Fibroblast of lung (primary cell): ENCODE measurements around the gene GNG7. TPM values are rescaled to one million over a fixed set of nuclear protein-coding genes. Genes with fewer than 3 reads are reported as not detected.

Experiments
- DNase-seq, 2 donors: peaks; one replicate each; pipeline versions ENCODE4 v3.0.0 to v3.0.0-alpha.2; 2010; ENCODE audit warnings: low read depth in 2 of 2
- H2AFZ ChIP-seq: 2 replicates; pipeline ENCODE4 v1.5.1; 2012; ENCODE audit warnings: low read length, control low read depth, inconsistent platforms
- H3K27ac ChIP-seq: 2 replicates; pipeline ENCODE4 v1.5.1; 2011; ENCODE audit warnings: low read length, control low read depth; ENCODE audit not compliant: insufficient read depth
- H3K27me3 ChIP-seq: 2 replicates; pipeline ENCODE4 v1.5.1; 2011; ENCODE audit warnings: mild to moderate bottlenecking, low read length; ENCODE audit not compliant: control insufficient read depth, insufficient read depth
- H3K36me3 ChIP-seq: 2 replicates; pipeline ENCODE4 v1.5.1; 2011; ENCODE audit warnings: low read length; ENCODE audit not compliant: control insufficient read depth, insufficient read depth
- H3K4me1 ChIP-seq: 2 replicates; pipeline ENCODE4 v1.5.1; 2011; ENCODE audit warnings: low read length; ENCODE audit not compliant: control insufficient read depth, insufficient read depth; ENCODE audit errors: extremely low read depth
- H3K4me2 ChIP-seq: 2 replicates; pipeline ENCODE4 v1.5.1; 2011; ENCODE audit warnings: low read length, control low read depth; ENCODE audit not compliant: insufficient read depth; ENCODE audit errors: extremely low read depth
- H3K4me3 ChIP-seq, 4 experiments: fragments of 200-600 bp in 1 of 4; sonication (generic) in 1 of 4; replicated peaks in 1 of 4; 2 replicates each; pipeline ENCODE4 v1.5.1; 2011 to 2016; ENCODE audit warnings: low read length in 4 of 4, low read depth in 3 of 4, mild to moderate bottlenecking in 3 of 4, control low read depth in 2 of 4, inconsistent platforms in 1 of 4, mixed read lengths in 1 of 4; ENCODE audit not compliant: insufficient read depth in 1 of 4; ENCODE audit errors: control extremely low read depth in 1 of 4
- H3K79me2 ChIP-seq: 2 replicates; pipeline ENCODE4 v1.5.1; 2012; ENCODE audit warnings: mild to moderate bottlenecking, low read length, inconsistent platforms; ENCODE audit not compliant: control insufficient read depth, insufficient read depth
- H3K9ac ChIP-seq: 2 replicates; pipeline ENCODE4 v1.5.1; 2011; ENCODE audit warnings: mild to moderate bottlenecking, low read length, control low read depth; ENCODE audit not compliant: insufficient read depth
- H3K9me3 ChIP-seq: 2 replicates; pipeline ENCODE4 v1.5.1; 2012; ENCODE audit warnings: low read depth, low read length; ENCODE audit not compliant: control insufficient read depth, insufficient read depth
- H4K20me1 ChIP-seq: 2 replicates; pipeline ENCODE4 v1.5.1; 2011; ENCODE audit warnings: low read length; ENCODE audit not compliant: control insufficient read depth, insufficient read depth; ENCODE audit errors: extremely low read depth
- CTCF ChIP-seq, 2 donors: IDR thresholded peaks in 1 of 2; conservative IDR thresholded peaks in 1 of 2; 1 replicate in 1 of 2; 2 replicates in 1 of 2; pipeline ENCODE4 v1.5.1; 2011 to 2012; ENCODE audit warnings: low read length in 2 of 2, control low read depth in 1 of 2, inconsistent platforms in 1 of 2, low read depth in 1 of 2, mild to moderate bottlenecking in 1 of 2
- EZH2 ChIP-seq: IDR thresholded peaks from 2 replicates; pipeline ENCODE4 v1.5.1; 2012; ENCODE audit warnings: low read length, control low read depth, mild to moderate bottlenecking; ENCODE audit errors: missing control alignments
- polyA plus RNA-seq, 2 donors: library from polyadenylated mRNA; depleted of rRNA in 1 of 2; stranded (reverse) in 1 of 2; unstranded in 1 of 2; fragments of >200 nt; gene quantifications; 2 replicates each; pipeline ENCODE4 v1.2.1, GENCODE V29; 2011 to 2012; ENCODE audit warnings: missing spikeins in 1 of 2
- total RNA-seq: library from RNA; depleted of rRNA; stranded (reverse); fragments of >200 nt; gene quantifications from 2 replicates; pipeline ENCODE4 v1.2.1, GENCODE V29; 2014

Gene GNG7
- total and polyA plus RNA-seq, 2 donors (not counting 1 experiment from before 2014, with no cell fraction given), result 0.27 to 0.83 TPM

- TF ChIP-seq CTCF (conservative IDR thresholded peaks at IDR 0.05 in 1 of 2, IDR thresholded peaks at IDR 0.05 in 1 of 2; ENCODE audit: low read depth in 1 of 2, low read length in 2 of 2), result no peak
- TF ChIP-seq EZH2, result no peak
Measured at GRCh38 chr19:2512523-2513431, 189.7 kb downstream of the GNG7 start.

GRCh38 chr19:2511991-2512390 is 190.5 kb downstream of the GNG7 start:
- H3K27ac ChIP-seq, result no peak overlapping the region
- no peaks in the 10 kb centered on the region for H3K79me2 ChIP-seq
- no peaks in the 10 kb centered on the region for H3K27me3 ChIP-seq
- H4K20me1 ChIP-seq, result no peaks in the 10 kb centered on the region
- H2AFZ ChIP-seq, result no peak overlapping the region
- no peaks in the 10 kb centered on the region for H3K4me1 ChIP-seq
- no peak for TF ChIP-seq EZH2
- no peak for TF ChIP-seq CTCF (conservative IDR thresholded peaks at IDR 0.05 in 1 of 2, IDR thresholded peaks at IDR 0.05 in 1 of 2; ENCODE audit: low read depth in 1 of 2, low read length in 2 of 2)
- H3K4me3 ChIP-seq, result no peak overlapping the region
- no peaks in the 10 kb centered on the region for H3K36me3 ChIP-seq
- no peak for DNase-seq
- no peak overlapping the region for H3K4me2 ChIP-seq
- H3K9me3 ChIP-seq, result no peaks in the 10 kb centered on the region
- H3K9ac ChIP-seq, result no peak overlapping the region

More at GRCh38 chr19:2512523-2513431, 189.7 kb downstream of the GNG7 start:
- Histone ChIP-seq H4K20me1 (no peaks in the 10 kb centered on the region), H3K27me3 (no peaks in the 10 kb centered on the region), H3K9ac (no peak overlapping the region), H3K79me2 (no peaks in the 10 kb centered on the region), H3K9me3 (no peaks in the 10 kb centered on the region), H3K27ac (no peak overlapping the region), H3K4me2 (no peak overlapping the region), H3K4me1 (no peaks in the 10 kb centered on the region), H3K4me3 (no peak overlapping the region), H3K36me3 (no peaks in the 10 kb centered on the region), H2AFZ (no peak overlapping the region)
- DNase-seq, result no peak

GRCh38 chr19:2511570-2511969 is 190.9 kb downstream of the GNG7 start:
- DNase-seq, result no peak
- H3K27me3 ChIP-seq, result no peaks in the 10 kb centered on the region
- H3K27ac ChIP-seq, result no peak overlapping the region
- H3K4me2 ChIP-seq, result no peak overlapping the region
- H3K9ac ChIP-seq, result no peak overlapping the region
- no peak overlapping the region for H3K4me3 ChIP-seq
- TF ChIP-seq EZH2, result no peak
- no peak for TF ChIP-seq CTCF (conservative IDR thresholded peaks at IDR 0.05 in 1 of 2, IDR thresholded peaks at IDR 0.05 in 1 of 2; ENCODE audit: low read depth in 1 of 2, low read length in 2 of 2)
- H3K79me2 ChIP-seq, result no peaks in the 10 kb centered on the region
- H2AFZ ChIP-seq, result no peak overlapping the region
- H3K9me3 ChIP-seq, result no peaks in the 10 kb centered on the region
- no peaks in the 10 kb centered on the region for H3K4me1 ChIP-seq
- no peaks in the 10 kb centered on the region for H4K20me1 ChIP-seq
- H3K36me3 ChIP-seq, result no peaks in the 10 kb centered on the region
